HepG2 (cell line): ENCODE results near the gene TFDP1. TPM values are rescaled to one million over a fixed set of nuclear protein-coding genes. Genes with fewer than 3 reads are reported as not detected.
A peak's percentile ranks its signal among the peaks of the same experiment; 100 is the strongest.

ENCODE experiments used
- ATAC-seq: fragments of 200-7000 bp; cut with Tn5 transposase; 3 replicates; pipeline ENCODE4 v1.9.1; 2020; ENCODE audit warnings: mild to moderate bottlenecking, moderate library complexity
- BruUV-seq: library from RNA; stranded (reverse); fragments of 400-500 nt; replicated peaks from 2 replicates; lab custom pipeline; 2021; lab: Mats Ljungman, UMichigan
- CTCF ChIA-PET: fragments of 300-600 bp; formaldehyde crosslinking; extraction: SDS; loops from one replicate; lab custom pipeline; 2021; ENCODE audit warnings: low total read pairs, inconsistent platforms, low intra/inter-chr PET ratio; lab: Yijun Ruan, JAX
- POLR2A ChIA-PET: fragments of 350-600 bp; sonication (Branson Sonifier 250); formaldehyde crosslinking; loops from one replicate; lab custom pipeline; 2020; ENCODE audit warnings: antibody characterized with exemption, inconsistent platforms; lab: Yijun Ruan, JAX
- DNase-seq: peaks from one replicate; pipeline ENCODE4 v3.0.0-alpha.2; 2015; ENCODE audit warnings: low spot score
- FAIRE-seq: peaks from 3 replicates; lab custom pipeline; 2011; peaks lifted over from hg19 to GRCh38; lab: Jason Lieb, UNC
- H2AFZ ChIP-seq: one replicate; pipeline ENCODE4 v1.6.1; 2011; ENCODE audit warnings: low read length, inconsistent platforms
- H3K27ac ChIP-seq: fragments of 300-600 bp; 3 replicates; pipeline ENCODE4 v1.8.0; 2011; ENCODE audit warnings: mixed run types, mild to moderate bottlenecking, mixed read lengths, low read length, inconsistent platforms; ENCODE audit not compliant: insufficient read depth; ENCODE audit errors: extremely low read length
- H3K27me3 ChIP-seq, 2 experiments: fragments of 200-600 bp in 1 of 2; 2 replicates in 1 of 2; 3 replicates in 1 of 2; pipeline versions ENCODE4 v1.6.0 to v1.8.0; 2011; ENCODE audit warnings: low read length in 2 of 2, mild to moderate bottlenecking in 2 of 2, moderate library complexity in 2 of 2, inconsistent platforms in 1 of 2; ENCODE audit not compliant: insufficient read depth in 2 of 2, control insufficient read depth in 1 of 2
- H3K36me3 ChIP-seq, 2 experiments: fragments of 200-600 bp in 1 of 2; replicated peaks in 1 of 2; 2 replicates in 1 of 2; 3 replicates in 1 of 2; pipeline versions ENCODE4 v1.5.1 to v1.8.0; 2011; ENCODE audit warnings: low read length in 2 of 2, inconsistent platforms in 1 of 2; ENCODE audit not compliant: insufficient read depth in 2 of 2, control insufficient read depth in 1 of 2
- H3K4me1 ChIP-seq: 2 replicates; pipeline ENCODE4 v1.5.1; 2012; ENCODE audit warnings: low read length, inconsistent platforms; ENCODE audit not compliant: insufficient read depth
- H3K4me2 ChIP-seq: 2 replicates; pipeline ENCODE4 v1.6.0; 2011; ENCODE audit warnings: low read depth, low read length, inconsistent platforms
- H3K4me3 ChIP-seq, 3 experiments: fragments of 200-600 bp in 1 of 3; sonication (generic), shearing (Covaris generic) in 1 of 3; replicated peaks in 1 of 3; 2 replicates each; pipeline ENCODE4 v1.5.1; 2011 to 2016; ENCODE audit warnings: low read length in 3 of 3, inconsistent platforms in 2 of 3, low read depth in 2 of 3, mild to moderate bottlenecking in 2 of 3, control low read depth in 1 of 3, mixed read lengths in 1 of 3; ENCODE audit not compliant: insufficient read depth in 1 of 3
- H3K79me2 ChIP-seq: one replicate; pipeline ENCODE4 v1.6.1; 2011; ENCODE audit warnings: low read length, inconsistent platforms; ENCODE audit not compliant: insufficient read depth
- H3K9ac ChIP-seq: 2 replicates; pipeline ENCODE4 v1.6.0; 2011; ENCODE audit warnings: mild to moderate bottlenecking, low read depth, low read length, inconsistent platforms; ENCODE audit not compliant: insufficient read depth
- H3K9me3 ChIP-seq: 2 replicates; pipeline ENCODE4 v1.5.1; 2012; ENCODE audit warnings: mild to moderate bottlenecking, low read length
- H4K20me1 ChIP-seq: 2 replicates; pipeline ENCODE4 v1.6.0; 2011; ENCODE audit warnings: inconsistent platforms, mild to moderate bottlenecking, low read length, moderate library complexity; ENCODE audit not compliant: insufficient read depth
- CAMTA2 ChIP-seq: sonication (generic); formaldehyde crosslinking; IDR thresholded peaks from 2 replicates; pipeline ENCODE4 v1.4.0; 2020; ENCODE audit warnings: mild to moderate bottlenecking, missing genetic modification reagents, borderline replicate concordance
- FOXP1 ChIP-seq, 2 experiments: fragments of 450-650 bp in 1 of 2; IDR thresholded peaks; 2 replicates each; pipeline ENCODE4 v1.6.1; 2017 to 2018; ENCODE audit warnings: antibody characterized with exemption in 1 of 2
- KDM5A ChIP-seq: fragments of 200-600 bp; sonication (generic); IDR thresholded peaks from 2 replicates; pipeline ENCODE4 v1.7.0; 2018; ENCODE audit warnings: antibody characterized with exemption, mild to moderate bottlenecking, low read length, borderline replicate concordance
- NFKB2 ChIP-seq: sonication (generic); formaldehyde crosslinking; IDR thresholded peaks from 2 replicates; pipeline ENCODE4 v1.4.0; 2020; ENCODE audit warnings: missing genetic modification reagents, borderline replicate concordance
- RFX3 ChIP-seq: IDR thresholded peaks from 2 replicates; pipeline ENCODE4 v1.6.1; 2016; ENCODE audit warnings: missing biosample characterization, missing genetic modification reagents
- WIZ ChIP-seq: sonication (generic); formaldehyde crosslinking; IDR thresholded peaks from 2 replicates; pipeline ENCODE4 v1.5.1; 2020; ENCODE audit warnings: mild to moderate bottlenecking, missing genetic modification reagents
- ZFX ChIP-seq: sonication (generic); formaldehyde crosslinking; IDR thresholded peaks from 2 replicates; pipeline ENCODE4 v1.4.0; 2020; ENCODE audit warnings: mild to moderate bottlenecking, low read depth, missing genetic modification reagents, moderate library complexity
- ZFYVE20 ChIP-seq: sonication (generic); formaldehyde crosslinking; IDR thresholded peaks from 2 replicates; pipeline ENCODE4 v1.8.0; 2023; ENCODE audit warnings: low read depth, mild to moderate bottlenecking, moderate library complexity, missing genetic modification reagents, borderline replicate concordance
- ZNF451 ChIP-seq: sonication (generic); formaldehyde crosslinking; IDR thresholded peaks from 2 replicates; pipeline ENCODE4 v1.5.0; 2020; ENCODE audit warnings: mild to moderate bottlenecking, missing genetic modification reagents
- ZNF678 ChIP-seq: sonication (generic); formaldehyde crosslinking; IDR thresholded peaks from 2 replicates; pipeline ENCODE4 v1.4.0; 2020; ENCODE audit warnings: mild to moderate bottlenecking, missing genetic modification reagents
- ZNF776 ChIP-seq: sonication (generic); formaldehyde crosslinking; IDR thresholded peaks from 2 replicates; pipeline ENCODE4 v1.4.0; 2020; ENCODE audit warnings: mild to moderate bottlenecking, missing genetic modification reagents
- WGBS: methylation state at CpG from one replicate; pipeline ENCODE4 v1.1.6; 2017; ENCODE audit warnings: low lambda C conversion rate; 5-methylcytosine and 5-hydroxymethylcytosine counted together
- in situ Hi-C: cut with HindIII; loops from 2 replicates; pipeline ENCODE4 v1.10.0; 2017; ENCODE audit warnings: low pct_unique_long_range_greater_than_20kb; ENCODE audit not compliant: extremely low pct_ligation_motif_present
- intact Hi-C: fragments of 100-400 bp; cut with micrococcal nuclease; formaldehyde crosslinking; loops from one replicate; pipeline ENCODE4 v1.10.0; 2022; ENCODE audit not compliant: unreplicated experiment
- polyA plus RNA-seq, 8 experiments: library from polyadenylated mRNA; depleted of rRNA in 3 of 8; stranded (reverse) in 7 of 8; unstranded in 1 of 8; fragments of >200 nt; fragmentation: Illumina TruSeq in 4 of 8; extraction: Trizol in 4 of 8; gene quantifications; 2 replicates each; pipeline versions ENCODE4 v1.2.1 to v1.2.3, GENCODE V29; 2011 to 2016; ENCODE audit warnings: low read depth in 4 of 8, missing spikeins in 1 of 8, mixed read lengths in 1 of 8; ENCODE audit not compliant: insufficient read depth in 1 of 8
- total RNA-seq, 5 experiments: library from RNA; depleted of rRNA; stranded (reverse); fragments of >200 nt; fragmentation: Illumina TruSeq; extraction: Trizol; gene quantifications; 2 replicates each; pipeline ENCODE4 v1.2.3, GENCODE V29; 2016; ENCODE audit warnings: low read depth in 1 of 5
- TF ChIP-seq, protein P1 (sequence below): sonication (generic); formaldehyde crosslinking; IDR thresholded peaks from 2 replicates; pipeline ENCODE4 v1.5.0; 2020; ENCODE audit warnings: mild to moderate bottlenecking, missing genetic modification reagents, borderline replicate concordance
- TF ChIP-seq, protein P2 (sequence below): sonication (generic); formaldehyde crosslinking; IDR thresholded peaks from 2 replicates; pipeline ENCODE4 v1.5.0; 2020; ENCODE audit warnings: mild to moderate bottlenecking, low read depth, missing genetic modification reagents, borderline replicate concordance
- TF ChIP-seq, protein P3 (sequence below): fragments of 450-650 bp; IDR thresholded peaks from 2 replicates; pipeline ENCODE4 v1.6.1; 2017

Gene TFDP1
- total and polyA plus RNA-seq, 2 of the 13 experiments (the other 11 are each of a cell fraction or from before 2014, with no cell fraction given): 38.0 to 84.2 TPM

DNA sequence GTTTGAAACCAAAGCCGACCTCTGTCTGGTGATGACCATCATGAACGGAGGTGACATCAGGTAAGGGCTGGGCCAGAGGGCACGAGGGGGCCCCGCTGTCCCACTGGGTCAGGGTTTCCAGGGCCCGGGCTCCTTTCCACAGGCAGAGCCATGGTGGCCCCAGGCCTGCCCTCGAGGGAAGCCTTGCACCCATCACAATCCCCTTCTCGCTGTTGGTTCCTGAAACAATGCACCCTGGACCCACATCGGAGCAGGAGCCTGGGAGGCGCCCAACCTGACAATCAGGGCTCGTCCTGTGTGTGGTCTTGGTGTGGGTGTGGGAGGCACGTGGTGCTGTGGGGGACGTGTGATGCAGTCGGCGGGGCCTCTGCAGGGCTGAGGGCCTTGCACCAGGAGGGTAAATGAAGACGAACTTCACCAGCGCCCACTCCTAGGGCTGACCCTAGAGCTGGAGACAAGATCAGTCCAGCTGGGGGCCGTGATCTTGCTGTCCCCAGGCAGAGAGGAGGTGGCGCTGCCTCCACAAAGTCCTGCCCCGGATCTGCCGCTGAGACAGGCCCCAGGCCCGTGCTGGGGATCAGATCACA, 85.3 kb downstream of the TFDP1 start:
- POLR2A ChIA-PET: no interaction called here
- Histone ChIP-seq H3K79me2 (no peaks in the 10 kb centered on the region), H3K4me3 (no peak overlapping the region), H4K20me1 (no peaks in the 10 kb centered on the region), H3K4me1 (peaks cover 6% of the 10 kb centered on the region), H3K27me3 (peaks cover 7 to 46% of the 10 kb centered on the region in 2 experiments; a peak in 4 of 5 replicates), H3K9ac (no peak overlapping the region), H3K27ac (no peak overlapping the region), H2AFZ (no peak overlapping the region), H3K9me3 (no peaks in the 10 kb centered on the region), H3K36me3 (no peaks in the 10 kb centered on the region), H3K4me2 (no peak overlapping the region)
- in situ Hi-C loops: no loop called here
- intact Hi-C loops: no loop called here
- BruUV-seq: no TSS peak
- CTCF ChIA-PET: no interaction called here
- ATAC-seq: peak; percentile 52
- no peak for DNase-seq
- no peak for FAIRE-seq
- 29% methylated on average over 12 of the region's 21 CpGs for WGBS
- TF ChIP-seq CAMTA2 (CRISPR knock-in tag): no peak
- no peak for TF ChIP-seq KDM5A
- TF ChIP-seq, protein P1, sequence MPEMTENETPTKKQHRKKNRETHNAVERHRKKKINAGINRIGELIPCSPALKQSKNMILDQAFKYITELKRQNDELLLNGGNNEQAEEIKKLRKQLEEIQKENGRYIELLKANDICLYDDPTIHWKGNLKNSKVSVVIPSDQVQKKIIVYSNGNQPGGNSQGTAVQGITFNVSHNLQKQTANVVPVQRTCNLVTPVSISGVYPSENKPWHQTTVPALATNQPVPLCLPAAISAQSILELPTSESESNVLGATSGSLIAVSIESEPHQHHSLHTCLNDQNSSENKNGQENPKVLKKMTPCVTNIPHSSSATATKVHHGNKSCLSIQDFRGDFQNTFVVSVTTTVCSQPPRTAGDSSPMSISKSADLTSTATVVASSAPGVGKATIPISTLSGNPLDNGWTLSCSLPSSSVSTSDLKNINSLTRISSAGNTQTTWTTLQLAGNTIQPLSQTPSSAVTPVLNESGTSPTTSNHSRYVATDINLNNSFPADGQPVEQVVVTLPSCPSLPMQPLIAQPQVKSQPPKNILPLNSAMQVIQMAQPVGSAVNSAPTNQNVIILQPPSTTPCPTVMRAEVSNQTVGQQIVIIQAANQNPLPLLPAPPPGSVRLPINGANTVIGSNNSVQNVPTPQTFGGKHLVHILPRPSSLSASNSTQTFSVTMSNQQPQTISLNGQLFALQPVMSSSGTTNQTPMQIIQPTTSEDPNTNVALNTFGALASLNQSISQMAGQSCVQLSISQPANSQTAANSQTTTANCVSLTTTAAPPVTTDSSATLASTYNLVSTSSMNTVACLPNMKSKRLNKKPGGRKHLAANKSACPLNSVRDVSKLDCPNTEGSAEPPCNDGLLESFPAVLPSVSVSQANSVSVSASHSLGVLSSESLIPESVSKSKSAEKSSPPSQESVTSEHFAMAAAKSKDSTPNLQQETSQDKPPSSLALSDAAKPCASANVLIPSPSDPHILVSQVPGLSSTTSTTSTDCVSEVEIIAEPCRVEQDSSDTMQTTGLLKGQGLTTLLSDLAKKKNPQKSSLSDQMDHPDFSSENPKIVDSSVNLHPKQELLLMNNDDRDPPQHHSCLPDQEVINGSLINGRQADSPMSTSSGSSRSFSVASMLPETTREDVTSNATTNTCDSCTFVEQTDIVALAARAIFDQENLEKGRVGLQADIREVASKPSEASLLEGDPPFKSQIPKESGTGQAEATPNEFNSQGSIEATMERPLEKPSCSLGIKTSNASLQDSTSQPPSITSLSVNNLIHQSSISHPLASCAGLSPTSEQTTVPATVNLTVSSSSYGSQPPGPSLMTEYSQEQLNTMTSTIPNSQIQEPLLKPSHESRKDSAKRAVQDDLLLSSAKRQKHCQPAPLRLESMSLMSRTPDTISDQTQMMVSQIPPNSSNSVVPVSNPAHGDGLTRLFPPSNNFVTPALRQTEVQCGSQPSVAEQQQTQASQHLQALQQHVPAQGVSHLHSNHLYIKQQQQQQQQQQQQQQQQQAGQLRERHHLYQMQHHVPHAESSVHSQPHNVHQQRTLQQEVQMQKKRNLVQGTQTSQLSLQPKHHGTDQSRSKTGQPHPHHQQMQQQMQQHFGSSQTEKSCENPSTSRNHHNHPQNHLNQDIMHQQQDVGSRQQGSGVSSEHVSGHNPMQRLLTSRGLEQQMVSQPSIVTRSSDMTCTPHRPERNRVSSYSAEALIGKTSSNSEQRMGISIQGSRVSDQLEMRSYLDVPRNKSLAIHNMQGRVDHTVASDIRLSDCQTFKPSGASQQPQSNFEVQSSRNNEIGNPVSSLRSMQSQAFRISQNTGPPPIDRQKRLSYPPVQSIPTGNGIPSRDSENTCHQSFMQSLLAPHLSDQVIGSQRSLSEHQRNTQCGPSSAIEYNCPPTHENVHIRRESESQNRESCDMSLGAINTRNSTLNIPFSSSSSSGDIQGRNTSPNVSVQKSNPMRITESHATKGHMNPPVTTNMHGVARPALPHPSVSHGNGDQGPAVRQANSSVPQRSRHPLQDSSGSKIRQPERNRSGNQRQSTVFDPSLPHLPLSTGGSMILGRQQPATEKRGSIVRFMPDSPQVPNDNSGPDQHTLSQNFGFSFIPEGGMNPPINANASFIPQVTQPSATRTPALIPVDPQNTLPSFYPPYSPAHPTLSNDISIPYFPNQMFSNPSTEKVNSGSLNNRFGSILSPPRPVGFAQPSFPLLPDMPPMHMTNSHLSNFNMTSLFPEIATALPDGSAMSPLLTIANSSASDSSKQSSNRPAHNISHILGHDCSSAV (CRISPR knock-in tag): no peak
- TF ChIP-seq ZFYVE20 (CRISPR knock-in tag): no peak
- TF ChIP-seq RFX3 (CRISPR knock-in tag): no peak
- no peak for TF ChIP-seq ZNF451
- no peak for TF ChIP-seq ZNF678
- TF ChIP-seq FOXP1 (IDR thresholded peaks at IDR 0.05): no peak
- no peak for TF ChIP-seq FOXP1 (CRISPR knock-in tag; IDR thresholded peaks at IDR 0.05)
- TF ChIP-seq WIZ: no peak
- TF ChIP-seq, protein P2, sequence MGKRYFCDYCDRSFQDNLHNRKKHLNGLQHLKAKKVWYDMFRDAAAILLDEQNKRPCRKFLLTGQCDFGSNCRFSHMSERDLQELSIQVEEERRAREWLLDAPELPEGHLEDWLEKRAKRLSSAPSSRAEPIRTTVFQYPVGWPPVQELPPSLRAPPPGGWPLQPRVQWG (CRISPR knock-in tag): no peak
- TF ChIP-seq ZNF776 (CRISPR knock-in tag): no peak
- TF ChIP-seq NFKB2: no peak
- TF ChIP-seq, protein P3, sequence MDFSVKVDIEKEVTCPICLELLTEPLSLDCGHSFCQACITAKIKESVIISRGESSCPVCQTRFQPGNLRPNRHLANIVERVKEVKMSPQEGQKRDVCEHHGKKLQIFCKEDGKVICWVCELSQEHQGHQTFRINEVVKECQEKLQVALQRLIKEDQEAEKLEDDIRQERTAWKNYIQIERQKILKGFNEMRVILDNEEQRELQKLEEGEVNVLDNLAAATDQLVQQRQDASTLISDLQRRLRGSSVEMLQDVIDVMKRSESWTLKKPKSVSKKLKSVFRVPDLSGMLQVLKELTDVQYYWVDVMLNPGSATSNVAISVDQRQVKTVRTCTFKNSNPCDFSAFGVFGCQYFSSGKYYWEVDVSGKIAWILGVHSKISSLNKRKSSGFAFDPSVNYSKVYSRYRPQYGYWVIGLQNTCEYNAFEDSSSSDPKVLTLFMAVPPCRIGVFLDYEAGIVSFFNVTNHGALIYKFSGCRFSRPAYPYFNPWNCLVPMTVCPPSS: no peak
- no peak for TF ChIP-seq ZFX
